ENCODE measurements around the gene STAG1.
"Not testable (repeated sequence)": the region's sequence is repeated elsewhere in the genome, so short reads cannot be mapped to it uniquely, and the experiment has no call there.

Gene STAG1

DNA sequence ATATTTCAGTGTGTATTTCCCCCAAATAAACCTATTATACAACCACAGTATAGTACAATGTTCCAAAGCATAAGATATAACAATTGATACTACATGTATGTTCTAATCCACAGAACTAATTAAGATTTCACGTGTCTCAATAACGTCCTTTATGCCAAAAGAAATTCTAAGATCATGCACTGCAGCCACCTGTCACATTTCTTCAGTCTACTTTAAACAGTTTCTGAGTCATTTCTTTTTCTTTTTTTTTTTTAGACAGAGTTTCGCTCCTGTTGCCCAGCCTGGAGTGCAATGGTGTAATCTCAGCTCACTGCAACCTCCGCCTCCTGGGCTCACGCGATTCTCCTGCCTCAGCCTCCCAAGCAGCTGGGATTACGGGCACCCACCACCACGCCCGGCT lies 190.2 kb downstream of the STAG1 start:
- Histone ChIP-seq H3K27ac (ENCODE audit: low read length) (no peak overlapping the region), H3K36me3 (ENCODE audit: control insufficient read depth, insufficient read depth, low read length) (no peaks in the 10 kb centered on the region), H3K4me1 (ENCODE audit: control insufficient read depth, insufficient read depth, low read length) (no peaks in the 10 kb centered on the region), H3K4me3 (ENCODE audit: low read length) (no peak overlapping the region), H3K9me3 (ENCODE audit: control insufficient read depth, insufficient read depth, low read length) (no peaks in the 10 kb centered on the region), H3K27me3 (ENCODE audit: control insufficient read depth, insufficient read depth, low read length) (no peaks in the 10 kb centered on the region)
- WGBS (ENCODE audit: insufficient coverage, insufficient read length), result no CpG with 5 or more reads among the region's 9 CpGs
- no peak for DNase-seq (ENCODE audit: low read depth, low spot score)

DNA sequence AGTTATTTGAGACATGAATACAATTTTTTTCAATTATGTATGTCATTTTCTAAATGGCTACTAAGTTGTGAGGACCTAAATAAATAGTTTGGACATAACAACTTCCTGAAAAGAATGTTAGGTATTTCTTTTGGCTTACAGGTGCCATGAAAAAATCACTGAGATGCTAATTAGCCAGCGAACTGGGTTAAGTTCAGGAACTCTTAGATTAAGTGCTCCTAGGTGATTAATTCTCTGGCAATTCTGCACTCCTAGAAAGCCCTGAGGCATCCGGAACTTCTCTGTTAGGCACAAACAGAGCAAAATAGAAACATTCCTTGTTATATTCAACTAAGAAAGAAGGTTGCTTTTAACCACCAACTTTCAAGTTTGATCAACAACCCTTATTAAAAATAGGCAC lies 192.3 kb downstream of the STAG1 start:
- Histone ChIP-seq H3K4me1 (ENCODE audit: control insufficient read depth, insufficient read depth, low read length) (no peaks in the 10 kb centered on the region), H3K4me3 (ENCODE audit: low read length) (no peak overlapping the region), H3K27me3 (ENCODE audit: control insufficient read depth, insufficient read depth, low read length) (no peaks in the 10 kb centered on the region), H3K9me3 (ENCODE audit: control insufficient read depth, insufficient read depth, low read length) (no peaks in the 10 kb centered on the region), H3K36me3 (ENCODE audit: control insufficient read depth, insufficient read depth, low read length) (no peaks in the 10 kb centered on the region), H3K27ac (ENCODE audit: low read length) (no peak overlapping the region)
- DNase-seq (ENCODE audit: low read depth, low spot score), result no peak
- no CpG with 5 or more reads among the region's 2 CpGs for WGBS (ENCODE audit: insufficient coverage, insufficient read length)

- H3K9me3 ChIP-seq (ENCODE audit: control insufficient read depth, insufficient read depth, low read length); H3K4me3 ChIP-seq (ENCODE audit: low read length); DNase-seq (ENCODE audit: low read depth, low spot score); H3K27me3 ChIP-seq (ENCODE audit: control insufficient read depth, insufficient read depth, low read length); H3K4me1 ChIP-seq (ENCODE audit: control insufficient read depth, insufficient read depth, low read length); H3K27ac ChIP-seq (ENCODE audit: low read length); H3K36me3 ChIP-seq (ENCODE audit: control insufficient read depth, insufficient read depth, low read length): not testable (repeated sequence)
- no CpG with 5 or more reads among the region's 1 CpG for WGBS (ENCODE audit: insufficient coverage, insufficient read length)
These were observed 202.7 kb downstream of the STAG1 start for GRCh38 chr3:136549461-136549860.

DNA sequence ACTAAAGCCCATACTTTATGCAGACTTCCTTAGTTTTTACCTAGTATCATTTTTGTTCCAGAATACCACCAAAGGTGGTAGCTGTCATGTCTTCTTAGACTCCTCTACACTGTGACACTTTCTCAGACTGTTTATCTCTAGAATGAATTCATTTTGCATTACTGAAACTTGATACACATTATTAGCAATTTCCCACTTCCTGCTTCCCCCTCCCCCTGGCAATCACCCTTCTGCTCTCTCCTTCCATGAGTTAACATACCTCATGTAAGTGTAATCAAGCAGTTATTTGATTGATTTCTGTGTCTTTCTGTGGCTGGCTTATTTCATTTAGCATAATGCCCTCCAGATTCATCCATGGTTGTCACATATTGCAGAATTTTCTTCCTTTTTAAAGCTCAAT lies 204.9 kb downstream of the STAG1 start:
- no peak overlapping the region for H3K4me3 ChIP-seq (ENCODE audit: low read length)
- H3K4me1 ChIP-seq (ENCODE audit: control insufficient read depth, insufficient read depth, low read length), result no peaks in the 10 kb centered on the region
- H3K27ac ChIP-seq (ENCODE audit: low read length), result no peak overlapping the region
- H3K36me3 ChIP-seq (ENCODE audit: control insufficient read depth, insufficient read depth, low read length), result no peaks in the 10 kb centered on the region
- no peak for DNase-seq (ENCODE audit: low read depth, low spot score)
- H3K9me3 ChIP-seq (ENCODE audit: control insufficient read depth, insufficient read depth, low read length), result no peaks in the 10 kb centered on the region
- H3K27me3 ChIP-seq (ENCODE audit: control insufficient read depth, insufficient read depth, low read length), result no peaks in the 10 kb centered on the region

GRCh38 chr3:136546720-136547119 lies 205.5 kb downstream of the STAG1 start:
- Histone ChIP-seq H3K9me3 (ENCODE audit: control insufficient read depth, insufficient read depth, low read length) (no peaks in the 10 kb centered on the region), H3K4me3 (ENCODE audit: low read length) (no peak overlapping the region), H3K27me3 (ENCODE audit: control insufficient read depth, insufficient read depth, low read length) (no peaks in the 10 kb centered on the region), H3K4me1 (ENCODE audit: control insufficient read depth, insufficient read depth, low read length) (no peaks in the 10 kb centered on the region), H3K36me3 (ENCODE audit: control insufficient read depth, insufficient read depth, low read length) (no peaks in the 10 kb centered on the region), H3K27ac (ENCODE audit: low read length) (no peak overlapping the region)
- DNase-seq (ENCODE audit: low read depth, low spot score), result no peak

GRCh38 chr3:136545664-136546268 lies 206.4 kb downstream of the STAG1 start:
- H3K27ac ChIP-seq (ENCODE audit: low read length), result no peak overlapping the region
- no peaks in the 10 kb centered on the region for H3K4me1 ChIP-seq (ENCODE audit: control insufficient read depth, insufficient read depth, low read length)
- WGBS (ENCODE audit: insufficient coverage, insufficient read length), result no CpG with 5 or more reads among the region's 3 CpGs
- no peaks in the 10 kb centered on the region for H3K9me3 ChIP-seq (ENCODE audit: control insufficient read depth, insufficient read depth, low read length)
- no peak for DNase-seq (ENCODE audit: low read depth, low spot score)
- no peak overlapping the region for H3K4me3 ChIP-seq (ENCODE audit: low read length)
- no peaks in the 10 kb centered on the region for H3K36me3 ChIP-seq (ENCODE audit: control insufficient read depth, insufficient read depth, low read length)
- H3K27me3 ChIP-seq (ENCODE audit: control insufficient read depth, insufficient read depth, low read length), result no peaks in the 10 kb centered on the region

GRCh38 chr3:136544532-136544931 lies 207.6 kb downstream of the STAG1 start:
- Histone ChIP-seq H3K4me3 (ENCODE audit: low read length) (no peak overlapping the region), H3K36me3 (ENCODE audit: control insufficient read depth, insufficient read depth, low read length) (no peaks in the 10 kb centered on the region), H3K27me3 (ENCODE audit: control insufficient read depth, insufficient read depth, low read length) (no peaks in the 10 kb centered on the region), H3K9me3 (ENCODE audit: control insufficient read depth, insufficient read depth, low read length) (no peaks in the 10 kb centered on the region), H3K4me1 (ENCODE audit: control insufficient read depth, insufficient read depth, low read length) (no peaks in the 10 kb centered on the region), H3K27ac (ENCODE audit: low read length) (no peak overlapping the region)
- no CpG with 5 or more reads among the region's 3 CpGs for WGBS (ENCODE audit: insufficient coverage, insufficient read length)
- DNase-seq (ENCODE audit: low read depth, low spot score), result no peak

DNA sequence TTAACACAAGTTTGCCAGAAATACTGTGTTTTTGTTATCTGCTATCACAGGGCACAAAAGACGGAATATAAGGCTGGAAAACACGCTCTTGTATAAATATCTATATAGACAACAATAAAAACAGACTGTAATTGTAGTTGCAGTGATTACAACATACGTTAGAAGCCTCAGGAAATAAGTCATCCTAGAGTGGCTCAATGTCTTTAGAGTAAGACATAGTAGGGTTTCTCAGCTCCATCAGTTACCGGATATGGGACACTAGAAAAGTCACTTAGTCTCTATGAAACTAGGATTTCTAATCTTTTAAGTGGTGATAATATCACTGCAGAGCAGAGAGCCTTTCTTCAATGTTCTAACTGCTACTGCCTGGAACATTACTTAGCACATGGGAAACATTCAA lies 208.8 kb downstream of the STAG1 start:
- DNase-seq (ENCODE audit: low read depth, low spot score), result no peak
- Histone ChIP-seq H3K36me3 (ENCODE audit: control insufficient read depth, insufficient read depth, low read length) (no peaks in the 10 kb centered on the region), H3K9me3 (ENCODE audit: control insufficient read depth, insufficient read depth, low read length) (no peaks in the 10 kb centered on the region), H3K4me1 (ENCODE audit: control insufficient read depth, insufficient read depth, low read length) (no peaks in the 10 kb centered on the region), H3K27me3 (ENCODE audit: control insufficient read depth, insufficient read depth, low read length) (no peaks in the 10 kb centered on the region), H3K27ac (ENCODE audit: low read length) (no peak overlapping the region), H3K4me3 (ENCODE audit: low read length) (no peak overlapping the region)
- no CpG with 5 or more reads among the region's 4 CpGs for WGBS (ENCODE audit: insufficient coverage, insufficient read length)

DNA sequence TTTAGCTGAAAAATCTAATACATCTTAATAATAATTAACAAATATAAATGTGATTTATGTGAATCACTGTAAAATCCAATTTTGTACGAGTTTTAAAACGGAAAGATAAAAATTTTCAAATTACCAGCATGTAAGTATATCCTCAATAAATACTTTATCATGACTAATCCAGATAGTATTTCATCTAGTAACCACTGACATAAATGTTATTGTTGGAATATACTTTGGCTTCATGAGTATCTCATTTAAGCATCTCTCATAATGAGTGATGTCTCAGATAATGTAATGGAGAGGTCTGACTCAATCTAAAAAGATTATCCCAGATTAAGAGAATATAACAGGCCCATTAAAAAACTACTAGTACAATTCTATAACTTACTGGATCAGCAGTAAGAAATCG lies 216.3 kb downstream of the STAG1 start:
- H3K4me1 ChIP-seq (ENCODE audit: control insufficient read depth, insufficient read depth, low read length), result no peaks in the 10 kb centered on the region
- no peaks in the 10 kb centered on the region for H3K9me3 ChIP-seq (ENCODE audit: control insufficient read depth, insufficient read depth, low read length)
- no peak for DNase-seq (ENCODE audit: low read depth, low spot score)
- H3K4me3 ChIP-seq (ENCODE audit: low read length), result no peak overlapping the region
- no CpG with 5 or more reads among the region's 3 CpGs for WGBS (ENCODE audit: insufficient coverage, insufficient read length)
- no peak overlapping the region for H3K27ac ChIP-seq (ENCODE audit: low read length)
- no peaks in the 10 kb centered on the region for H3K27me3 ChIP-seq (ENCODE audit: control insufficient read depth, insufficient read depth, low read length)
- no peaks in the 10 kb centered on the region for H3K36me3 ChIP-seq (ENCODE audit: control insufficient read depth, insufficient read depth, low read length)

GRCh38 chr3:136532766-136533165 lies 219.4 kb downstream of the STAG1 start:
- DNase-seq (ENCODE audit: low read depth, low spot score), result no peak
- no peak overlapping the region for H3K27ac ChIP-seq (ENCODE audit: low read length)
- H3K9me3 ChIP-seq (ENCODE audit: control insufficient read depth, insufficient read depth, low read length), result no peaks in the 10 kb centered on the region
- H3K4me1 ChIP-seq (ENCODE audit: control insufficient read depth, insufficient read depth, low read length), result no peaks in the 10 kb centered on the region
- no peak overlapping the region for H3K4me3 ChIP-seq (ENCODE audit: low read length)
- H3K36me3 ChIP-seq (ENCODE audit: control insufficient read depth, insufficient read depth, low read length), result no peaks in the 10 kb centered on the region
- WGBS (ENCODE audit: insufficient coverage, insufficient read length), result no CpG with 5 or more reads among the region's 1 CpG
- no peaks in the 10 kb centered on the region for H3K27me3 ChIP-seq (ENCODE audit: control insufficient read depth, insufficient read depth, low read length)

DNA sequence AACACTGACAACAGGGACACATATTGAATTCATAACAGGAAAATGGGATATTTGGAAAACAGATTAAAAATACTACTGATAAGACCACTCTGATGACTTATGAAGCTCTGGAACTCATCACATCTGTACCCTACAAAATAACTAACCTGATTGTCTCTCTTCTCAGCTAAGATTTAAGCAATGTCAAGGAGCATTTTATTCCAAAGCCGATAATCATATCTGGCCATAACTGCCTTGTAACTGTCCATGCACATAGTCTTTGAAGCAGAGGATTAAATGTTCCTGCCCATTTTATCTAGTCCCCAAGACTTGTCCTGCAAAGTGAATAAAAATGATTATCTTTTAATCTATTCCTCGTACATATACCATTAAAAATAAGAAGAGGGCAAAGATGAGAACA lies 234.1 kb downstream of the STAG1 start:
- WGBS (ENCODE audit: insufficient coverage, insufficient read length), result no CpG with 5 or more reads among the region's 2 CpGs
- Histone ChIP-seq H3K9me3 (ENCODE audit: control insufficient read depth, insufficient read depth, low read length) (no peaks in the 10 kb centered on the region), H3K36me3 (ENCODE audit: control insufficient read depth, insufficient read depth, low read length) (no peaks in the 10 kb centered on the region), H3K4me1 (ENCODE audit: control insufficient read depth, insufficient read depth, low read length) (no peaks in the 10 kb centered on the region), H3K27me3 (ENCODE audit: control insufficient read depth, insufficient read depth, low read length) (no peaks in the 10 kb centered on the region), H3K4me3 (ENCODE audit: low read length) (no peak overlapping the region), H3K27ac (ENCODE audit: low read length) (no peak overlapping the region)
- DNase-seq (ENCODE audit: low read depth, low spot score), result no peak

Data from iPS DF 6.9 (cell line).